ENCODE results near the gene KLHL9. TPM values are rescaled to one million over a fixed set of nuclear protein-coding genes. Genes with fewer than 3 reads are reported as not detected.

Gene KLHL9
- total RNA-seq, 1 experiment from 2014 or later: 18.2 TPM

DNA sequence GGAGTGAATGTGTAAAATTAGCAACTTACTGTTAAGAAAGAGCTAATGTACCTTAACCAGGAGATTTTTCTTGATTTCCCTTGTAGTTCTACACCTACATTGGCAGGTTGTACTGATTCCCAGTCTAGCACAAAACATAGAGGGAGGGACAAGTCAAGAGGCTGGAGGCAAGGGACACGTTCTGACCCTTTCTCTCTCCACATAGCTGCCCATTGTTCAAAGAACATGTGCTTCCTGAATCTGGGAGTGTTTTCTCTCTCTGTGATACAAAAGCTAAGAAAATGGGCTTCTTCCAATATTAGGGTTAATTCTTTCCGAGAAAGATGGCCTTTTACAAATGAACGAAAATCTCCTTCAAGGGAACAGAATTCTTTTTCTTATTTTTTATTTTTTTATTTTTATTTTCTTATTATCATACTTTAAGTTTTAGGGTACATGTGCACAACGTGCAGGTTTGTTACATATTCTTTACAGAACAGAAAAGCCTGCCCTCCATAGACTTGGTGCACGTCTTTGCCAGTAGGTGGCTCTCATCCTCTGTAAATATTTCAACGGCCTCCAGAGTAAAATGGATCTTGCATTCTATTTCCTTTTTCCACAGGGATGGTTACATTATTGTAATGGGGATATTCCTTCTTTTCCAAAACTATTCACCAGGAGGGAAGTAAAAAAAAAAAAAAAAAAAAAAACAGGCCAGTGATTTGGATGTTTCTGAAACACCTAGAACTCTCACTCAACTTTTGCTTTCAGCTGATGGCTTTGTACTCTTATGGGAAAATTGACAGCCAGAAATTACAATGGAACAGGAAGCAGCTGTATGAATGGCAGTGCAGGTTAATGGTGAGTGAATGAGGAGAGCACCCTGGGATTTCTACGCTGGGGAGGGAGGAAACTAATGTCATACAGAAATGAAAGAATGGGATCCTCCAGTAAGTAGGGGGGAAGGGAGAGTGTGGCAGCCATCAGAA lies 17.0 kb downstream of the KLHL9 start:
- H3K27ac ChIP-seq (ENCODE audit: insufficient read length, low read depth, low read length): no peak overlapping the region
- no peaks in the 10 kb centered on the region for H3K27me3 ChIP-seq (ENCODE audit: insufficient read depth, low read length)
- Mint-ChIP-seq H3K27me3 (ENCODE audit: low read depth) (peaks cover 15% of the 10 kb centered on the region), H3K36me3 (ENCODE audit: insufficient read depth in 1 of 3, low read depth in 3 of 3) (0 out of 7 replicates have a peak, but pooled peaks cover 0 to 3% (median 0%) of the 10 kb centered on the region in 3 experiments), H3K4me3 (no peak overlapping the region), H3K27ac (no peak overlapping the region), H3K9me3 (no peaks in the 10 kb centered on the region), H3K4me1 (peaks cover 3 to 4% of the 10 kb centered on the region in 2 experiments)
- no peak overlapping the region for H3K9ac ChIP-seq (ENCODE audit: extremely low read depth, insufficient read length, low read length)
- H2BK120ac ChIP-seq (ENCODE audit: low read depth, low read length, poor library complexity, severe bottlenecking): no peak overlapping the region
- no peak overlapping the region for H2BK12ac ChIP-seq (ENCODE audit: insufficient read length, low read depth, low read length)
- H3K9me3 ChIP-seq (ENCODE audit: control insufficient read depth, low read depth, low read length): no peaks in the 10 kb centered on the region
- no peak overlapping the region for H3K14ac ChIP-seq (ENCODE audit: insufficient read depth, low read length)
- no peaks in the 10 kb centered on the region for H3K79me2 ChIP-seq (ENCODE audit: insufficient read depth, low read length)
- H3K23ac ChIP-seq (ENCODE audit: insufficient read length, low read depth, low read length): no peak overlapping the region
- H2AK5ac ChIP-seq (ENCODE audit: insufficient read length, low read length): no peak overlapping the region
- no peak overlapping the region for H3K4ac ChIP-seq (ENCODE audit: low read depth, low read length)
- H2BK5ac ChIP-seq (ENCODE audit: insufficient read length, low read length): no peak overlapping the region
- no peak overlapping the region for H2BK20ac ChIP-seq (ENCODE audit: low read depth, low read length, poor library complexity, severe bottlenecking)
- H3K56ac ChIP-seq (ENCODE audit: insufficient read length, low read depth, low read length): no peak overlapping the region
- no peaks in the 10 kb centered on the region for H3K23me2 ChIP-seq (ENCODE audit: insufficient read length, low read depth, low read length, poor library complexity, severe bottlenecking)
- no peak overlapping the region for H3K18ac ChIP-seq (ENCODE audit: insufficient read length, low read depth, low read length)
- no peaks in the 10 kb centered on the region for H4K20me1 ChIP-seq (ENCODE audit: control insufficient read depth, insufficient read depth, insufficient read length)
- TF ChIP-seq CTCF (conservative IDR thresholded peaks at IDR 0.05): peak; percentile 79
- no peak for DNase-seq
- no peak overlapping the region for H3T11ph ChIP-seq (ENCODE audit: low read length)
- H4K91ac ChIP-seq (ENCODE audit: insufficient read length, low read depth, low read length): no peak overlapping the region
- no peak overlapping the region for H4K5ac ChIP-seq (ENCODE audit: insufficient read length, low read depth, low read length)
- no peak overlapping the region for H3K4me2 ChIP-seq (ENCODE audit: insufficient read depth, insufficient read length, low read length)
- H2BK15ac ChIP-seq (ENCODE audit: low read depth, low read length): no peak overlapping the region
- WGBS (ENCODE audit: extremely low coverage, insufficient read length, low lambda C conversion rate): no CpG with 5 or more reads among the region's 7 CpGs
- no peaks in the 10 kb centered on the region for H3K4me1 ChIP-seq (ENCODE audit: insufficient read depth, low read length)
- H2AFZ ChIP-seq (ENCODE audit: low read length): no peak overlapping the region
- H4K8ac ChIP-seq (replicated peaks; ENCODE audit: insufficient read length, low read depth, low read length): no peak overlapping the region
- H3K79me1 ChIP-seq (ENCODE audit: insufficient read depth, low read depth, low read length, poor library complexity, severe bottlenecking): no peaks in the 10 kb centered on the region
